GM21576 (cell line): ENCODE results near the gene RETREG3.
"Not testable (repeated sequence)": the region's sequence is repeated elsewhere in the genome, so short reads cannot be mapped to it uniquely, and the experiment has no call there.

Experiments
- ATAC-seq: cut with Tn5 transposase; IDR thresholded peaks from one replicate; pipeline ENCODE4 v1.9.1; 2021; ENCODE audit warnings: mild to moderate bottlenecking, moderate library complexity; ENCODE audit not compliant: unreplicated experiment

The RETREG3 gene

GRCh38 chr17:42574463-42574862 lies 34.7 kb downstream of the RETREG3 start:
- ATAC-seq = no peak

- no peak for ATAC-seq
These were observed 36.1 kb downstream of the RETREG3 start for GRCh38 chr17:42573095-42573494.

GRCh38 chr17:42571435-42572225 lies 37.5 kb downstream of the RETREG3 start:
- no peak for ATAC-seq

- no peak for ATAC-seq
These were observed 40.6 kb downstream of the RETREG3 start for GRCh38 chr17:42568341-42569111.

GRCh38 chr17:42566883-42567573 lies 42.1 kb downstream of the RETREG3 start, which contains the start of gene MLX:
Gene MLX (plus strand): TSS chr17:42567100. CDS start chr17:42567125, 25 bp downstream.
- peak; percentile 42 for ATAC-seq

- ATAC-seq = no peak
These were observed 42.8 kb downstream of the RETREG3 start for GRCh38 chr17:42566215-42566882.

- ATAC-seq = no peak
These were observed 43.5 kb downstream of the RETREG3 start for GRCh38 chr17:42565523-42566214.

- ATAC-seq = no peak
These were observed 44.2 kb downstream of the RETREG3 start for GRCh38 chr17:42564815-42565522.

GRCh38 chr17:42563950-42564349 lies 45.2 kb downstream of the RETREG3 start:
- no peak for ATAC-seq

GRCh38 chr17:42563543-42563942 lies 45.6 kb downstream of the RETREG3 start:
- no peak for ATAC-seq

GRCh38 chr17:42563143-42563509 lies 46.0 kb downstream of the RETREG3 start:
- ATAC-seq = no peak

- ATAC-seq = peak; percentile 1
These were observed 46.6 kb downstream of the RETREG3 start for GRCh38 chr17:42562388-42563142.

GRCh38 chr17:42561897-42562387 lies 47.2 kb downstream of the RETREG3 start, which contains the start of gene COASY:
Gene COASY (plus strand): TSS chr17:42562148. CDS start chr17:42562623, 475 bp downstream.
- peak; percentile 55 for ATAC-seq

GRCh38 chr17:42560246-42560645 lies 48.9 kb downstream of the RETREG3 start:
- no peak for ATAC-seq

- no peak for ATAC-seq
These were observed 50.1 kb downstream of the RETREG3 start for GRCh38 chr17:42559075-42559474.

- not testable (repeated sequence) for ATAC-seq
These were observed 53.1 kb downstream of the RETREG3 start for GRCh38 chr17:42555961-42556617.

GRCh38 chr17:42555122-42555622 lies 54.0 kb downstream of the RETREG3 start:
- ATAC-seq = no peak
